Epithelial cell of proximal tubule (primary cell): ENCODE results near the gene TEX19. TPM values are rescaled to one million over a fixed set of nuclear protein-coding genes. Genes with fewer than 3 reads are reported as not detected.
"Not testable (repeated sequence)": the region's sequence is repeated elsewhere in the genome, so short reads cannot be mapped to it uniquely, and the experiment has no call there.

Experiments used
- DNase-seq: peaks from one replicate; pipeline ENCODE4 v3.0.0-alpha.2; 2011; ENCODE audit warnings: low read depth
- H3K4me3 ChIP-seq: 2 replicates; pipeline ENCODE4 v1.5.1; 2011; ENCODE audit warnings: low read depth, mild to moderate bottlenecking, low read length
- CTCF ChIP-seq: conservative IDR thresholded peaks from 2 replicates; pipeline ENCODE4 v1.5.1; 2012; ENCODE audit warnings: low read depth, mild to moderate bottlenecking, low read length
- total RNA-seq: library from RNA; depleted of rRNA; stranded (reverse); fragments of >200 nt; gene quantifications from 2 replicates; pipeline ENCODE4 v1.2.3, GENCODE V29; 2015

The TEX19 gene
- total RNA-seq, 1 donor from 2014 or later: not detected

- no peak for DNase-seq
- no peak overlapping the region for H3K4me3 ChIP-seq
- TF ChIP-seq CTCF: no peak
Measured at GRCh38 chr17:82408288-82408937, 49.4 kb downstream of the TEX19 start.

GRCh38 chr17:82408938-82409318 is 49.9 kb downstream of the TEX19 start:
- no peak overlapping the region for H3K4me3 ChIP-seq
- no peak for DNase-seq
- TF ChIP-seq CTCF: no peak

- no peak overlapping the region for H3K4me3 ChIP-seq
- no peak for TF ChIP-seq CTCF
- DNase-seq: no peak
Measured at GRCh38 chr17:82410014-82410716, 51.1 kb downstream of the TEX19 start.

- TF ChIP-seq CTCF: no peak
- H3K4me3 ChIP-seq: no peak overlapping the region
- no peak for DNase-seq
Measured at GRCh38 chr17:82411396-82412053, 52.5 kb downstream of the TEX19 start.

GRCh38 chr17:82412081-82412480 is 53.0 kb downstream of the TEX19 start:
- H3K4me3 ChIP-seq, DNase-seq: not testable (repeated sequence)

- no peak for DNase-seq
- no peak for TF ChIP-seq CTCF
- no peak overlapping the region for H3K4me3 ChIP-seq
Measured at GRCh38 chr17:82412535-82413520, 53.8 kb downstream of the TEX19 start.

Other genes starting within 250 kb of the TEX19 start
- 10.5 and 10.8 TPM in 2 replicates for gene CCDC57, start 146.4 kb upstream of the TEX19 start, total RNA-seq
- 169 and 190 TPM in 2 replicates for gene SLC16A3, start 130.2 kb upstream of the TEX19 start, total RNA-seq
- 32.0 and 54.1 TPM in 2 replicates for gene CSNK1D, start 85.5 kb upstream of the TEX19 start, total RNA-seq
- not detected in 2 replicates for gene CD7, start 41.6 kb upstream of the TEX19 start, total RNA-seq
- gene SECTM1, start 25.5 kb upstream of the TEX19 start, total RNA-seq: 0.75 and 1.9 TPM in 2 replicates
- not detected in 2 replicates for gene UTS2R, start 12.5 kb downstream of the TEX19 start, total RNA-seq
- 10.7 and 11.4 TPM in 2 replicates for gene HEXD, start 59.1 kb downstream of the TEX19 start, total RNA-seq
- 29.4 and 63.9 TPM in 2 replicates for gene OGFOD3, start 59.3 kb downstream of the TEX19 start, total RNA-seq
- 72.1 and 78.8 TPM in 2 replicates for gene CYBC1, start 91.5 kb downstream of the TEX19 start, total RNA-seq
- gene NARF, start 99.5 kb downstream of the TEX19 start, total RNA-seq: 45.4 and 64.4 TPM in 2 replicates
- gene FOXK2, start 160.5 kb downstream of the TEX19 start, total RNA-seq: 33.4 and 46.4 TPM in 2 replicates